GM18870 (cell line): ENCODE data around the gene GOLGA6L4.
"Not testable (repeated sequence)": the region's sequence is repeated elsewhere in the genome, so short reads cannot be mapped to it uniquely, and the experiment has no call there.

Experiments
- ATAC-seq: cut with Tn5 transposase; IDR thresholded peaks from one replicate; pipeline ENCODE4 v1.9.1; 2021; ENCODE audit warnings: moderate library complexity; ENCODE audit not compliant: unreplicated experiment

GOLGA6L4 gene, protein sequence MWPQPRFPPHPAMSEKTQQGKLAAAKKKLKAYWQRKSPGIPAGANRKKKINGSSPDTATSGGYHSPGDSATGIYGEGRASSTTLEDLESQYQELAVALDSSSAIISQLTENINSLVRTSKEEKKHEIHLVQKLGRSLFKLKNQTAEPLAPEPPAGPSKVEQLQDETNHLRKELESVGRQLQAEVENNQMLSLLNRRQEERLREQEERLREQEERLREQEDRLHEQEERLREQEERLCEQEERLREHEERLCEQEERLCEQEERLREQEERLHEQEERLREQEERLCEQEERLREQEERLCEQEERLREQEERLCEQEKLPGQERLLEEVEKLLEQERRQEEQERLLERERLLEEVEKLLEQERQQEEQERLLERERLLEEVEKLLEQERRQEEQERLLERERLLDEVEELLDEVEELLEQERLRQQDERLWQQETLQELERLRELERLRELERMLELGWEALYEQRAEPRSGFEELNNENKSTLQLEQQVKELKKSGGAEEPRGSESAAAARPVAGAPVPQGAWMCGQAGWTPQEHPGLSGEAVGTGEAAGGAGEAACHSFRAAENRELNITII

DNA sequence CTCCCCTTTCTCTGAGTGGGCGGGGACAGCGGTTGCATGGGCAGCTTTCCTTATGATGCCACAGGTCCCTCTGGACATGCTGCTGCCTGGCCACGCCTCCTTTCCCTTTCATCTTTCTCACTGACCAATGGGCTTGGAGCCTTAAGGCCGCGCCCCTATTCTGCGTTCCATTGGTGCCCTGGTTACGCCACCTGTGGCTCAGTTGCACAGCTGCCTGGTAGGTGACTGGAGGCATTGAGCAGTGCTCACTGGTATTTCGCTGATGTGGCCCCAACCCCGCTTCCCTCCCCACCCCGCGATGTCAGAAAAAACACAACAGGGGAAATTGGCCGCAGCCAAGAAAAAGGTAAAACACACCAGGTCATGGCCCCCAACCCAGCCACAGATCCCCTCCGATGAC lies at the start of gene GOLGA6L4:
Gene GOLGA6L4 (plus strand): TSS at position 201 of the 400 bp plus-strand sequence. CDS start 62 bp downstream, at position 263.
- ATAC-seq, result not testable (repeated sequence)

DNA sequence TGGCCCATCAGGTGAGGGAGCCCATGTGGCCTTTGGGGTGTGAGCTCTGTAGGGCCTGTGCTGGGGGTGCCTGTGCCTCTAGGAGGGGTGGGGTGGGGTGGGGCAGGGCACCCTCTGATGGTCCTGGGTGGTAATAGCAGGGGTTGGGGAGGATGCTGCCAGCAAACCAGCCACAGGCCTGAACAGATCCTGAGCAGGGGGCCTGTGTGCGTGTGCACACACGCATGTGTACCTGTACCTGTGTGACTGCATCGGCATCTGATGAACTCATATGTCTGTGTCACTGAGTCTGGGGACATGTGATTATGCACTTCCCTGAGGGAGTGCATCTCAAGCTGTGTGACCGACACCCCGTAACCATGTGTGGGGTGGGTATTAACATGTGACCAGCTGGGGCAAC lies 42.6 kb upstream of the GOLGA6L4 start:
- ATAC-seq, result not testable (repeated sequence)

DNA sequence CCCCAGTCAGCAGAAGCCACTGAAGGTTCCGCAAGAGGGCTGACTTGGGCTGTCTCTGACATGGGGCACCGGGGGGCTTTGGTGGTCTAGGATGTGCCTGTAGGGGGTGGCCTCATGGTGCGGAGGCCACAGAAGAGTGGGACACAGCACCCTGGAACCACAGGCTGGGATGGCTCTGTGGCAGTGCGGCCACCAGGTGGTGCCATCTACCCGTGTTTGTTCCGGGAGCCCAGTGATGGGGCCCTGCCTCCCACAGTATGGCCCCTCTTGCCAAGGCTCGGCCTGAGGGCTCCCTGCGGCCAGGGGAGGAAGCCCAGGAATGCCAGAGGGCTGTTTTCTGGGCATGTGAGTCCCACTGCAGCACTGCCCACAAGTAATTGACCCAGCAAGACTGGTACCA lies 40.0 kb upstream of the GOLGA6L4 start:
- ATAC-seq, result not testable (repeated sequence)

DNA sequence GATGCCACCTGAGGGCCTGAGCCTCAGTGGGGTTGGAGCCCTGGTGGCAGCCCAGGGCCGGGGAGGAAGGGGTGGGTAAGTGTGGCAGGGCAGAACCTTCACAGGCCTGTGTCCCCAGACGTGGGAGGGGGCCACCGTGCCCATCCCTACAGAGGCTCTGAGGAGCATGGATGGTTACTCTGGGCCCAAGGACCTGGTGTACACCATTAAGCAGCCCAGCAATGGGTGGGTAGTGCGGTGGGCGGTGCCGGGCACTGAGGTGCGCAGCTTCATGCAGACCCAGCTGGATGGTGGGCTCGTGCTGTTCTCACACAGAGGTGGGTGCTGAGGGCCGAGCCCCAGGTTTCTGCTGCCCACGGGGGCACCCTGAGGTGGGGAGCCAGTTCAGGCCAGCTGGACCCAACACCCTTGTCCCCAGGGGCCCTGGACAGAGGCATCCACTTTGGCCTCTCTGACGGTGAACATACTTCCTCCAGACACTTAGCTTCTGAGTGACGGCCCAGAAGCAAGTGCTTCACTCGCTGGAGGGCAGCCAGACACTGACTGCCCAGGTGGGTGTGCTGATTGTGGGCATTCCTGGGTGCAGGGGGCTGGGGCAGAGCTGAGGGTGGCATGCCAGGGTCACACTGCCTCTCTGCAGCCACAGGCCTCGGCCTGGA lies 38.9 kb upstream of the GOLGA6L4 start:
- ATAC-seq, result not testable (repeated sequence)

DNA sequence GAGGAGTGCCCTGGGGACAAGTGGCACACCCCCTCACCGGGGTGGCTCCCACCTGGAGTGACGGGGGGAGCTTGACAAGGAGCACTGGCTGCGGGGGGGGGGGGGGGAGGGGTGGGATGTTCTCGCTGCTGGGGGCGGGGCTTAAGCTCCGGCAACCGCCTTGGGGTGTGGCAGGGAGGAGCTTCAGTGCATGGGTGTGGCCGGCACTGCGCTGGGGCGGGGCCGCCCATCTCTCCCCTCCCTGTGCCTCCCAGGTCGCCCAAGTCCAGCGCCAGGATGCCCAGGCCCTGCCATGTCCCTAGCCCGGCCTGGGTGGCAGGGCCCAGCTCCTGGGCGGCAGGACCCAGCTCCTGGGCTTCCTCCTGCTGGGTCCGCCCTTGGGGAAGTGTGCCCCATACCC lies 35.7 kb upstream of the GOLGA6L4 start:
- not testable (repeated sequence) for ATAC-seq

DNA sequence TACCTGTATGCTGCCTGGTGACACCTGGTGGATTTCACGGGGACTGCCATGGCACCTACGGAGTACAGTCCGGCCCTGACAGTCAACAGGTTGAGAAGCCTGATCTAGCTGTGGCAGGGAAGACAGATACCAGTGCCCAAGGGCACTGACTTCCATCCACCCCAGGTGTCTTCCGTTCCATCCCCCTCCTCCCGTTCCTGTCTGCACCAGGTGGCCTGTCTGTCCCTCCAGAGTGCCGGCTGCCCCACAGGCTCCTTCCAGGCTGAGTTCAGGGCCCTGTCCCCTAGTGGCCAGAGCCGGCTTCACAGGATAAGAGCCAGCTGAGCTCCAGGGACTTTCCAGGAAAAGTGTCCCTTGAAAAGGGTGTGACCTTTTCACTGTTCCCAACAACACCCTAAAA lies 10.9 kb downstream of the GOLGA6L4 start:
- not testable (repeated sequence) for ATAC-seq
